Measurements from ENCODE around the gene CORO2A. TPM values are rescaled to one million over a fixed set of nuclear protein-coding genes. Genes with fewer than 3 reads are reported as not detected.
A peak's percentile ranks its signal among the peaks of the same experiment; 100 is the strongest.

The CORO2A gene
- total and polyA plus RNA-seq, 2 of the 8 experiments (the other 6 are each of a cell fraction or from before 2014, with no cell fraction given) = 13.7 to 27.9 TPM

DNA sequence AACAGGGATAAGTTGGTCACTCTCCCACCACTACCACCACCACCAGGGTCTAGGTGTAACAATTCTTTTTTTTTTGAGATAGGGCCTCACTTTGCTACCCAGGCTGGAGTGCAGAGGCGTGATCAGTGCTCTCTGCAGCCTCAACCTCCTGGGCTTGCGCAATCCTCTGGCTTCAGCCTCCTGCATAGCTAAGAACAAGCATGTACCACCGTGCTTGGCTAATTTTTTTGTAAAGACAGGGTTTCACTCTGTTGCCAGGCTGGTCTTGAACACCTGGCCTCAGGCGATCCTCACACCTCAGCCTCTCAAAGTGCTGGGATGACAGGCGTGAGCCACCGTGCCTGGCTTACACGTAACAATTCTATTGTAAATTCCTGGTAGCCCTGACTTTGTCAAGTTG, 27.5 kb downstream of the CORO2A start:
- Histone ChIP-seq H2BK5ac (ENCODE audit: low read depth, low read length) (no peak overlapping the region), H3K36me3 (ENCODE audit: control insufficient read depth in 2 of 4, insufficient read depth in 4 of 4, low read length in 3 of 4) (no peaks in the 10 kb centered on the region), H3K79me1 (ENCODE audit: low read depth, low read length) (peaks cover 4% of the 10 kb centered on the region; the same call in 1 of the 2 replicates), H3K56ac (replicated peaks; ENCODE audit: insufficient read length, low read depth, low read length) (no peak overlapping the region), H2BK12ac (ENCODE audit: low read depth, low read length) (no peak overlapping the region), H3K14ac (ENCODE audit: insufficient read length) (no peak overlapping the region), H3K79me2 (ENCODE audit: control insufficient read depth in 1 of 2, insufficient read depth in 2 of 2, low read length in 2 of 2) (no peaks in the 10 kb centered on the region; a peak in 1 of 4 replicates), H4K20me1 (replicated peaks in 1 of 2; ENCODE audit: control insufficient read depth in 1 of 2, insufficient read depth in 2 of 2, low read length in 2 of 2) (peaks cover 2 to 11% of the 10 kb centered on the region in 2 experiments), H4K91ac (replicated peaks; ENCODE audit: insufficient read length, low read length) (no peak overlapping the region), H3K9me3 (ENCODE audit: insufficient read depth in 2 of 2, low read depth in 1 of 2, low read length in 1 of 2) (no peaks in the 10 kb centered on the region), H2BK120ac (replicated peaks; ENCODE audit: low read depth, low read length) (no peak overlapping the region), H3K4me1 (replicated peaks in 1 of 4; ENCODE audit: control insufficient read depth in 3 of 4, insufficient read depth in 4 of 4, low read length in 3 of 4) (peaks cover 2 to 13% (median 5%) of the 10 kb centered on the region in 4 experiments; a peak in 4 of 7 replicates), H2AFZ (ENCODE audit: low read length) (no peak overlapping the region), H3K23ac (ENCODE audit: insufficient read length) (no peak overlapping the region), H2AK5ac (ENCODE audit: low read depth, low read length) (no peak overlapping the region), H3K4me3 (ENCODE audit: extremely low read depth in 1 of 4, insufficient read depth in 2 of 4, low read depth in 3 of 4, low read length in 4 of 4) (no peak overlapping the region), H4K8ac (ENCODE audit: extremely low read depth, insufficient read depth, low read length) (no peak overlapping the region), H3K27me3 (replicated peaks in 1 of 4; ENCODE audit: control insufficient read depth in 3 of 4, extremely low read depth in 1 of 4, insufficient read depth in 3 of 4, low read length in 3 of 4) (no peaks in the 10 kb centered on the region), H3K4ac (replicated peaks; ENCODE audit: insufficient read length, low read depth, low read length) (no peak overlapping the region), H2BK20ac (ENCODE audit: low read length) (no peak overlapping the region), H3K27ac (ENCODE audit: low read depth, low read length) (no peak overlapping the region), H3K4me2 (ENCODE audit: insufficient read depth in 1 of 2, low read depth in 2 of 2, low read length in 2 of 2) (no peak overlapping the region), H3K18ac (ENCODE audit: extremely low read depth, low read length) (no peak overlapping the region), H3K9ac (replicated peaks in 1 of 4; ENCODE audit: extremely low read depth in 1 of 4, low read depth in 3 of 4, low read length in 3 of 4) (no peak overlapping the region), H4K5ac (ENCODE audit: insufficient read length, low read depth, low read length) (no peak overlapping the region), H3K23me2 (ENCODE audit: low read depth, low read length) (no peaks in the 10 kb centered on the region), H2BK15ac (ENCODE audit: low read length) (no peak overlapping the region)
- POLR2A ChIA-PET (ENCODE audit: partially characterized antibody) = interaction anchor here (1.3 kb wide), 1 partner anchor 46 kb away, joined by 4 read pairs; the partner anchor contains the start of gene TRIM14
- 91% methylated on average over 7 of the region's 7 CpGs; no CpG with 5 or more reads in 1 of the 2 experiments for WGBS, 2 experiments (ENCODE audit: extremely low coverage in 1 of 2, insufficient coverage in 1 of 2, insufficient read length in 1 of 2, insufficient replicate concordance in 2 of 2, low coverage in 1 of 2, low lambda C conversion rate in 2 of 2, missing lambda C conversion rate in 1 of 2)
- no peak for TF ChIP-seq POU5F1 (IDR thresholded peaks at IDR 0.05; ENCODE audit: low read depth, low read length)
- peak; percentile 84 for TF ChIP-seq CEBPB (IDR thresholded peaks at IDR 0.05; ENCODE audit: low read depth, low read length)
- CTCF ChIA-PET (ENCODE audit: partially characterized antibody) = no interaction called here
- FAIRE-seq (no peak), DNase-seq (ENCODE audit: low read depth in 1 of 2, low spot score in 2 of 2) (no peak)
